Activated CD8-positive, alpha-beta T cell treated with anti-CD3 and anti-CD28 coated beads for 36 hours (primary cell): ENCODE measurements around the gene PNP. TPM values are rescaled to one million over a fixed set of nuclear protein-coding genes. Genes with fewer than 3 reads are reported as not detected.
"Not testable (repeated sequence)": the region's sequence is repeated elsewhere in the genome, so short reads cannot be mapped to it uniquely, and the experiment has no call there.

Experiments used
- ATAC-seq: fragments of 200-7000 bp; cut with Tn5 transposase; one replicate; pipeline ENCODE4 v1.10.0; 2021; ENCODE audit warnings: mild to moderate bottlenecking, moderate library complexity
- CTCF ChIA-PET: fragments of 350-600 bp; sonication (Branson Sonifier 250); formaldehyde crosslinking; loops from one replicate; lab custom pipeline; 2021; ENCODE audit warnings: antibody characterized with exemption; lab: Charles Lee
- POLR2A ChIA-PET: fragments of 350-600 bp; sonication (Branson Sonifier 250); formaldehyde crosslinking; loops from one replicate; lab custom pipeline; 2021; ENCODE audit warnings: antibody characterized with exemption; lab: Charles Lee
- DNase-seq: peaks from one replicate; pipeline ENCODE4 v3.0.0-alpha.2; 2020
- H3K27ac Mint-ChIP-seq: one replicate; pipeline ENCODE4 v1.8.0; 2021; ENCODE audit warnings: mild to moderate bottlenecking, mixed read lengths
- H3K27me3 Mint-ChIP-seq: one replicate; pipeline ENCODE4 v1.8.0; 2021; ENCODE audit warnings: mixed read lengths
- H3K36me3 Mint-ChIP-seq: one replicate; pipeline ENCODE4 v1.8.0; 2021; ENCODE audit warnings: low read depth, mixed read lengths
- H3K4me1 Mint-ChIP-seq: one replicate; pipeline ENCODE4 v1.8.0; 2021; ENCODE audit warnings: low read depth, mixed read lengths
- H3K4me3 Mint-ChIP-seq: one replicate; pipeline ENCODE4 v1.8.0; 2021; ENCODE audit warnings: mild to moderate bottlenecking, moderate library complexity, mixed read lengths
- H3K9me3 Mint-ChIP-seq: one replicate; pipeline ENCODE4 v1.8.0; 2021; ENCODE audit warnings: mixed read lengths
- CTCF ChIP-seq: fragments of 200-600 bp; IDR thresholded peaks from one replicate; pipeline ENCODE4 v1.8.0; 2022; ENCODE audit warnings: antibody characterized with exemption, mild to moderate bottlenecking
- intact Hi-C: fragments of 100-400 bp; cut with micrococcal nuclease; formaldehyde crosslinking; loops from one replicate; pipeline ENCODE4 v1.10.0; 2022
- total RNA-seq, 2 experiments: library from RNA; stranded (reverse); gene quantifications; one replicate each; pipeline ENCODE4 v1.2.3, GENCODE V29; 2021

Gene PNP
- total RNA-seq, 2 experiments from 2014 or later = 176 to 183 TPM

- POLR2A ChIA-PET = interaction anchor here (1.3 kb wide), 1 partner anchor 30 kb away, joined by 6 read pairs; the partner anchor contains the start of gene PNP
- H3K4me3 Mint-ChIP-seq = no peak overlapping the region
- CTCF ChIA-PET = interaction anchor here (0.6 to 1.1 kb wide), 2 partner anchors 11 to 13 kb away, joined by 3 to 4 read pairs; no protein-coding TSS in a partner anchor
- no peak for ATAC-seq
- H3K4me1 Mint-ChIP-seq = peaks cover 20% of the 10 kb centered on the region
- H3K9me3 Mint-ChIP-seq = no peaks in the 10 kb centered on the region
- DNase-seq = no peak
- intact Hi-C loops = no loop called here
- H3K27me3 Mint-ChIP-seq = no peaks in the 10 kb centered on the region
- H3K36me3 Mint-ChIP-seq = no peaks in the 10 kb centered on the region
- no peak for TF ChIP-seq CTCF
- H3K27ac Mint-ChIP-seq = no peak overlapping the region
Observed at GRCh38 chr14:20499881-20500280, 30.7 kb downstream of the PNP start.

GRCh38 chr14:20501346-20501745, 32.1 kb downstream of the PNP start:
- Mint-ChIP-seq H3K36me3 (no peaks in the 10 kb centered on the region), H3K27me3 (no peaks in the 10 kb centered on the region), H3K4me1 (peaks cover 7% of the 10 kb centered on the region), H3K4me3 (no peak overlapping the region), H3K27ac (no peak overlapping the region), H3K9me3 (no peaks in the 10 kb centered on the region)
- POLR2A ChIA-PET = no interaction called here
- no peak for DNase-seq
- intact Hi-C loops = no loop called here
- CTCF ChIA-PET = no interaction called here
- TF ChIP-seq CTCF = no peak
- no peak for ATAC-seq

- H3K4me3 Mint-ChIP-seq = no peak overlapping the region
- H3K27ac Mint-ChIP-seq = no peak overlapping the region
- H3K36me3 Mint-ChIP-seq = no peaks in the 10 kb centered on the region
- intact Hi-C loops = no loop called here
- TF ChIP-seq CTCF = no peak
- DNase-seq (no peak), ATAC-seq (no peak)
- ChIA-PET CTCF (no interaction called here), POLR2A (no interaction called here)
- no peaks in the 10 kb centered on the region for H3K27me3 Mint-ChIP-seq
- H3K4me1 Mint-ChIP-seq = peaks cover 2% of the 10 kb centered on the region
- H3K9me3 Mint-ChIP-seq = no peaks in the 10 kb centered on the region
Observed at GRCh38 chr14:20503898-20504297, 34.7 kb downstream of the PNP start.

GRCh38 chr14:20506276-20506675, 37.1 kb downstream of the PNP start:
- intact Hi-C loops, H3K4me3 Mint-ChIP-seq, ATAC-seq, CTCF ChIA-PET, DNase-seq, H3K27ac Mint-ChIP-seq, POLR2A ChIA-PET, H3K27me3 Mint-ChIP-seq, H3K4me1 Mint-ChIP-seq, H3K36me3 Mint-ChIP-seq, H3K9me3 Mint-ChIP-seq: not testable (repeated sequence)

GRCh38 chr14:20506752-20507151, 37.5 kb downstream of the PNP start:
- CTCF ChIA-PET, H3K4me3 Mint-ChIP-seq, H3K9me3 Mint-ChIP-seq, H3K27ac Mint-ChIP-seq, H3K27me3 Mint-ChIP-seq, ATAC-seq, POLR2A ChIA-PET, H3K36me3 Mint-ChIP-seq, intact Hi-C loops, DNase-seq, H3K4me1 Mint-ChIP-seq: not testable (repeated sequence)

GRCh38 chr14:20507537-20507936, 38.3 kb downstream of the PNP start:
- CTCF ChIA-PET, H3K9me3 Mint-ChIP-seq, ATAC-seq, H3K27ac Mint-ChIP-seq, H3K27me3 Mint-ChIP-seq, H3K4me3 Mint-ChIP-seq, POLR2A ChIA-PET, intact Hi-C loops, H3K4me1 Mint-ChIP-seq, DNase-seq, H3K36me3 Mint-ChIP-seq: not testable (repeated sequence)

- Mint-ChIP-seq H3K9me3 (no peaks in the 10 kb centered on the region), H3K27me3 (no peaks in the 10 kb centered on the region), H3K27ac (no peak overlapping the region), H3K36me3 (no peaks in the 10 kb centered on the region), H3K4me3 (no peak overlapping the region), H3K4me1 (no peaks in the 10 kb centered on the region)
- CTCF ChIA-PET = no interaction called here
- ATAC-seq (no peak), DNase-seq (no peak)
- TF ChIP-seq CTCF = no peak
- POLR2A ChIA-PET = no interaction called here
- intact Hi-C loops = no loop called here
Observed at GRCh38 chr14:20508367-20508766, 39.2 kb downstream of the PNP start.
